GM23338 (cell line): ENCODE data around the gene RIN3. TPM values are rescaled to one million over a fixed set of nuclear protein-coding genes. Genes with fewer than 3 reads are reported as not detected.

Experiments
- ATAC-seq: fragments of 200-7000 bp; cut with Tn5 transposase; 3 replicates; pipeline ENCODE4 v1.9.1; 2020
- DNase-seq: peaks from one replicate; pipeline ENCODE4 v3.0.0-alpha.2; 2015; ENCODE audit warnings: low spot score
- H2AFZ ChIP-seq: fragments of 200-600 bp; sonication (generic); 2 replicates; pipeline ENCODE4 v1.8.0; 2016; ENCODE audit warnings: antibody characterized with exemption, mild to moderate bottlenecking, moderate library complexity
- H3F3A ChIP-seq: fragments of 200-600 bp; sonication (generic); replicated peaks from 2 replicates; pipeline ENCODE4 v1.8.0; 2017; ENCODE audit warnings: antibody characterized with exemption, mixed run types, low read depth
- H3K27ac ChIP-seq: fragments of 200-600 bp; sonication (generic); 2 replicates; pipeline ENCODE4 v1.6.1; 2016; ENCODE audit warnings: low read depth
- H3K27me3 ChIP-seq: fragments of 200-600 bp; sonication (generic); 2 replicates; pipeline ENCODE4 v1.8.0; 2016; ENCODE audit warnings: mild to moderate bottlenecking, mixed run types, moderate library complexity; ENCODE audit not compliant: insufficient read depth
- H3K36me3 ChIP-seq: fragments of 200-600 bp; sonication (generic); 2 replicates; pipeline ENCODE4 v1.8.0; 2016; ENCODE audit warnings: mild to moderate bottlenecking; ENCODE audit not compliant: insufficient read depth
- H3K4me1 ChIP-seq: fragments of 200-600 bp; sonication (generic); 2 replicates; pipeline ENCODE4 v1.8.0; 2016; ENCODE audit warnings: mild to moderate bottlenecking, moderate library complexity; ENCODE audit not compliant: insufficient read depth
- H3K4me2 ChIP-seq: fragments of 200-600 bp; sonication (generic); 2 replicates; pipeline ENCODE4 v1.7.1; 2017; ENCODE audit warnings: mixed run types
- H3K4me3 ChIP-seq: fragments of 200-600 bp; sonication (generic); 2 replicates; pipeline ENCODE4 v1.6.1; 2016; ENCODE audit warnings: mixed run types
- H3K79me2 ChIP-seq: fragments of 200-600 bp; sonication (generic); replicated peaks from 2 replicates; pipeline ENCODE4 v1.8.0; 2017; ENCODE audit warnings: mild to moderate bottlenecking; ENCODE audit not compliant: insufficient read depth
- H3K9me2 ChIP-seq: fragments of 200-600 bp; sonication (generic); 2 replicates; pipeline ENCODE4 v1.8.0; 2017; ENCODE audit not compliant: insufficient read depth
- H4K20me1 ChIP-seq: fragments of 200-600 bp; sonication (generic); replicated peaks from 2 replicates; pipeline ENCODE4 v1.8.0; 2017; ENCODE audit warnings: mild to moderate bottlenecking; ENCODE audit not compliant: insufficient read depth
- H3K27ac Mint-ChIP-seq: 2 replicates; pipeline ENCODE4 v1.8.0; 2020; ENCODE audit warnings: inconsistent platforms, mild to moderate bottlenecking, moderate library complexity, mixed read lengths
- H3K27me3 Mint-ChIP-seq: 3 replicates; pipeline ENCODE4 v1.8.0; 2022; ENCODE audit warnings: low read depth, mild to moderate bottlenecking, moderate library complexity, mixed read lengths, inconsistent platforms; ENCODE audit not compliant: insufficient read depth, poor library complexity
- H3K36me3 Mint-ChIP-seq: 3 replicates; pipeline ENCODE4 v1.8.0; 2021; ENCODE audit warnings: low read depth, mild to moderate bottlenecking, inconsistent platforms, moderate library complexity, mixed read lengths
- H3K4me1 Mint-ChIP-seq: 3 replicates; pipeline ENCODE4 v1.8.0; 2020; ENCODE audit warnings: mild to moderate bottlenecking, inconsistent platforms, mixed read lengths
- H3K4me3 Mint-ChIP-seq: 3 replicates; pipeline ENCODE4 v1.8.0; 2021; ENCODE audit warnings: moderate library complexity, mild to moderate bottlenecking, inconsistent platforms, mixed read lengths
- H3K9me3 Mint-ChIP-seq: 3 replicates; pipeline ENCODE4 v1.8.0; 2020; ENCODE audit warnings: moderate library complexity, mild to moderate bottlenecking, inconsistent platforms, mixed read lengths
- CREB1 ChIP-seq: fragments of 250-450 bp; sonication (Bioruptor Pico); IDR thresholded peaks from 2 replicates; pipeline ENCODE4 v1.5.0; 2020; ENCODE audit warnings: low read depth, mild to moderate bottlenecking, moderate library complexity
- EZH2phosphoT487 ChIP-seq: fragments of 200-600 bp; sonication (generic); IDR thresholded peaks from one replicate; pipeline ENCODE4 v1.8.1; 2018; ENCODE audit warnings: antibody characterized with exemption; ENCODE audit not compliant: unreplicated experiment
- NANOG ChIP-seq: IDR thresholded peaks from 2 replicates; pipeline ENCODE4 v1.6.1; 2016; ENCODE audit warnings: antibody characterized with exemption, borderline replicate concordance
- POLR2AphosphoS5 ChIP-seq: IDR thresholded peaks from 2 replicates; pipeline ENCODE4 v1.6.1; 2016; ENCODE audit warnings: antibody characterized with exemption, low read depth
- REST ChIP-seq: IDR thresholded peaks from one replicate; pipeline ENCODE4 v1.6.1; 2018; ENCODE audit warnings: antibody characterized with exemption; ENCODE audit not compliant: unreplicated experiment
- STAT1 ChIP-seq: IDR thresholded peaks from one replicate; pipeline ENCODE4 v1.6.1; 2016; ENCODE audit warnings: antibody characterized with exemption; ENCODE audit not compliant: unreplicated experiment
- ZNF114 ChIP-seq: fragments of 250-450 bp; sonication (Bioruptor Pico); IDR thresholded peaks from 2 replicates; pipeline ENCODE4 v1.5.0; 2020; ENCODE audit warnings: mild to moderate bottlenecking, moderate library complexity
- ZNF462 ChIP-seq: fragments of 250-450 bp; sonication (Bioruptor Pico); IDR thresholded peaks from 2 replicates; pipeline ENCODE4 v1.5.0; 2020; ENCODE audit warnings: mild to moderate bottlenecking, moderate library complexity
- polyA plus RNA-seq: library from polyadenylated mRNA; unstranded; fragments of >200 nt; fragmentation: Nextera tagmentation; extraction: Ambion mirVana; gene quantifications from 2 replicates; pipeline ENCODE4 v1.2.1, GENCODE V29; 2016
- total RNA-seq: library from RNA; depleted of rRNA; stranded (reverse); fragments of >200 nt; shearing (Covaris generic); gene quantifications from 2 replicates; pipeline ENCODE4 v1.2.3, GENCODE V29; 2014
- TF ChIP-seq, protein P1 (sequence below): IDR thresholded peaks from 2 replicates; pipeline ENCODE4 v1.6.1; 2016; ENCODE audit warnings: antibody characterized with exemption

Gene RIN3
- total and polyA plus RNA-seq, 2 experiments from 2014 or later = 0.97 to 1.5 TPM

DNA sequence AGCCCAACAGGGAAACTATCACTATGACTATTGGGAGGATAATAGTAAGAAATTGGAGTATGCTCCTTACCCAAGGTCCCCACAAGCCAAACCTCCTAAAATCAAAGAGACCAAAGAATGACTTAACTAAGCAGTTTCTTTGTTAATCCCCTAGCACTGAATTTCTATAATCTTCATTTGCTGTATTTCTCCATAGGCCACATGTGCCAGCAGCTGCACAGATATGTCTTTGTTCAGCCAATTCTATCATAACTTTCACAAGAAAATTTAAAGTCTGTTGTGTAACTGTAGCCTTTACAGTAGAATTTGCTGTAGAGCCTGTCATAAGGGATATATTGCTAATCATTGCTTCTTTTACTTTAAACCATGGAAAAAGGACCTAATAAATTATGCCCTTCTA is 104.0 kb downstream of the RIN3 start (continued):
- no peak for TF ChIP-seq ZNF462 (CRISPR knock-in tag)
- TF ChIP-seq ZNF114 = no peak
- no peak for TF ChIP-seq POLR2AphosphoS5
- TF ChIP-seq, protein P1, sequence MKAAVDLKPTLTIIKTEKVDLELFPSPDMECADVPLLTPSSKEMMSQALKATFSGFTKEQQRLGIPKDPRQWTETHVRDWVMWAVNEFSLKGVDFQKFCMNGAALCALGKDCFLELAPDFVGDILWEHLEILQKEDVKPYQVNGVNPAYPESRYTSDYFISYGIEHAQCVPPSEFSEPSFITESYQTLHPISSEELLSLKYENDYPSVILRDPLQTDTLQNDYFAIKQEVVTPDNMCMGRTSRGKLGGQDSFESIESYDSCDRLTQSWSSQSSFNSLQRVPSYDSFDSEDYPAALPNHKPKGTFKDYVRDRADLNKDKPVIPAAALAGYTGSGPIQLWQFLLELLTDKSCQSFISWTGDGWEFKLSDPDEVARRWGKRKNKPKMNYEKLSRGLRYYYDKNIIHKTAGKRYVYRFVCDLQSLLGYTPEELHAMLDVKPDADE = no peak
- no peak for TF ChIP-seq EZH2phosphoT487
- TF ChIP-seq CREB1 = no peak
- no peak for TF ChIP-seq NANOG

DNA sequence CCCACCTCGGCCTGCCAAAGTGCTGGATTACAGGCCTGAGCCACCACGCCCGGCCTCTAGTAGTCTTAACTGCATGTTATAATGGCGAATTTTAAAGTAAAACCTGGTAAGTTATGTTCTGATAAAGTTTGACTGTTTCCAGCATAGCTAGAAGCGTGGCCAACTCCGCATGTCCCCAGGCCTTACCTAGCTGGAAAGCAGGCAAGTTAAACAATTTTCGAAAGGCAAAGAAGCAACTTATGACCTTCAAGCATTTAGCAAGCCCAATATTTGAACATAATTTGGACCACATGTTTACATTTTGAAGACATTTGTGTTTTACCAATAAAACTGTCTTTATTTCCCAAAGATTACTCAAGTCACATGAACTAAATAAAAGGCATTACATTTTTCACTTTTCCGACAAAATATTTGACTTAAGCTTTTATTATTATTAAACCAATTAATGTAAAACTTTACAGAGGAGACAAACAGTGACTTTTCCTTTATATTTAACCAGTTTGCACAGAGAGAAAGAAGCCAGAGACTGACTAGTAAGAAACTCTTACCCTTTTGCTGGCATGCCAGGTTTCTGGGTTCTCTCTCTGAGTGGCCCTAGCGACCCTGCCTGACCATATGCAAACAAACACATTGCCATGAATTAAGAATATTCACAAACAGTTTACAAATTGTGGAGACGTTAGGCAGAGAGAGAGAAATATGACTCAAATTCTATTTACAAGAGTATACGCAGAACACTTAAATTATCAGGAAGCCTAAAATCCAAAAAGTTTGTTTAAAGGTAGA is 106.3 kb downstream of the RIN3 start:
- Mint-ChIP-seq H3K4me3 (no peak overlapping the region), H3K27ac (no peak overlapping the region), H3K27me3 (peaks cover 2% of the 10 kb centered on the region), H3K4me1 (peaks cover 5% of the 10 kb centered on the region; the same call in 2 of the 3 replicates), H3K36me3 (peaks cover 12% of the 10 kb centered on the region; the same call in 2 of the 3 replicates), H3K9me3 (peaks cover 32% of the 10 kb centered on the region)
- Histone ChIP-seq H3K27ac (no peak overlapping the region), H3K36me3 (no peaks in the 10 kb centered on the region), H3K4me3 (no peak overlapping the region), H2AFZ (no peak overlapping the region), H4K20me1 (no peaks in the 10 kb centered on the region), H3F3A (no peaks in the 10 kb centered on the region), H3K27me3 (no peaks in the 10 kb centered on the region), H3K4me1 (no peaks in the 10 kb centered on the region), H3K79me2 (no peaks in the 10 kb centered on the region), H3K4me2 (no peak overlapping the region), H3K9me2 (peaks cover 5% of the 10 kb centered on the region; the same call in 1 of the 2 replicates)
- DNase-seq (no peak), ATAC-seq (no peak)
- TF ChIP-seq REST = no peak
- TF ChIP-seq, protein P1 = no peak
- no peak for TF ChIP-seq STAT1
- no peak for TF ChIP-seq POLR2AphosphoS5
- TF ChIP-seq ZNF114 = no peak
- TF ChIP-seq NANOG = no peak
- TF ChIP-seq CREB1 = no peak
